RWPE2 (cell line): ENCODE measurements around the gene NPLOC4.
"Not testable (repeated sequence)": the region's sequence is repeated elsewhere in the genome, so short reads cannot be mapped to it uniquely, and the experiment has no call there.

Experiments used
- ATAC-seq: fragments of 200-7000 bp; cut with Tn5 transposase; 3 replicates; pipeline ENCODE4 v1.9.1; 2021; ENCODE audit warnings: low read depth
- DNase-seq: peaks from one replicate; pipeline ENCODE4 v3.0.0-alpha.2; 2020; ENCODE audit warnings: low spot score
- H3K27ac ChIP-seq: fragments of 450-650 bp; 2 replicates; pipeline ENCODE4 v1.5.1; 2017; ENCODE audit warnings: mild to moderate bottlenecking; ENCODE audit not compliant: poor library complexity, severe bottlenecking
- H3K27me3 ChIP-seq: fragments of 250-450 bp; sonication (Bioruptor Pico); 2 replicates; pipeline ENCODE4 v1.5.1; 2021; ENCODE audit warnings: mild to moderate bottlenecking, moderate library complexity; ENCODE audit not compliant: insufficient read depth, poor library complexity, severe bottlenecking
- H3K36me3 ChIP-seq: fragments of 250-450 bp; sonication (Bioruptor Pico); 2 replicates; pipeline ENCODE4 v1.5.1; 2020; ENCODE audit warnings: low read depth, mild to moderate bottlenecking, moderate library complexity
- H3K4me1 ChIP-seq: fragments of 250-450 bp; sonication (Bioruptor Pico); 2 replicates; pipeline ENCODE4 v1.5.1; 2021; ENCODE audit warnings: mild to moderate bottlenecking, moderate library complexity; ENCODE audit not compliant: insufficient read depth, poor library complexity, severe bottlenecking
- H3K4me3 ChIP-seq: fragments of 250-450 bp; sonication (Bioruptor Pico); 2 replicates; pipeline ENCODE4 v1.5.1; 2021; ENCODE audit warnings: mild to moderate bottlenecking, moderate library complexity; ENCODE audit not compliant: severe bottlenecking
- H3K9me3 ChIP-seq: fragments of 250-450 bp; sonication (Bioruptor Pico); 2 replicates; pipeline ENCODE4 v1.5.1; 2021; ENCODE audit warnings: mild to moderate bottlenecking, moderate library complexity; ENCODE audit not compliant: severe bottlenecking
- TF ChIP-seq, protein P1 (sequence below): fragments of 450-650 bp; IDR thresholded peaks from one replicate; pipeline ENCODE4 v1.5.1; 2017; ENCODE audit warnings: mild to moderate bottlenecking, moderate library complexity; ENCODE audit not compliant: poor library complexity, severe bottlenecking

The NPLOC4 gene

DNA sequence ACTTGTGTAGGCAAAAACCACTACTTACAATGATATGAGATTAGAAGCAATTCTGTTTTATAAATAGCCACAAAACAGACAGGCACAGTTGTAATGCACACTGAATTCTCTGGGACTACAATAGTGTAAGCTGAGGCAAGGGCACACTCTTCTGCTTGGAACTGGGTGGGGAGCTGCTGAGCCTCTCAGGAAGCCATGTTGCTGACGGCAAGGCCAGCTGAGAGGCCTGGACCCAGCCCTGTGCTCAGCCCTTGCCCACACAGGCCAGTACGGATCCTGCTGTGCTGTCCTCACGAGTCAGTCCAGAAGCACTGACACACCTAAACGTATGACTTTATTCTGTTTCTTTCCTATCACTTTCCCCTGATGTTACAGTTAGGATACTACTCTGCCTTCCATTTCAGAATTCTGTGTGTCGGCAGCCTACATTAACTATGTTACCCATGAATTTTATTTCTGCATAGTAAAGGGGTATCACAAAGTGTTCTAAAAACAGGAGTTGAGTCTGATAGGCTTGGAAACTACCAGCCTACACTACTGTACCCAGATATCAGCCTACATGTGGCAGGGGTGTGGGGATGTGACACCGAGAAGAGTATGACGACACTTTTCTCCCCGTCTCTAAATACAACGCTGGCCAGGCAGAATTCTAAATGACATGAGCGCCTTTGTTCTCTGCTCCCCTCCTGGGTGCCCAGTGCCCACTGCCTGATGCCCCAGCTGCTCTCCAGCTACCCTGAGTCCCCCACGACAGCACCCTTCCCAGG, 43.6 kb downstream of the NPLOC4 start:
- H3K27me3 ChIP-seq = no peaks in the 10 kb centered on the region
- ATAC-seq (no peak), DNase-seq (no peak)
- H3K4me1 ChIP-seq = no peaks in the 10 kb centered on the region
- H3K36me3 ChIP-seq = peaks cover 98% of the 10 kb centered on the region
- H3K4me3 ChIP-seq = no peak overlapping the region
- H3K9me3 ChIP-seq = no peaks in the 10 kb centered on the region
- no peak overlapping the region for H3K27ac ChIP-seq
- TF ChIP-seq, protein P1, sequence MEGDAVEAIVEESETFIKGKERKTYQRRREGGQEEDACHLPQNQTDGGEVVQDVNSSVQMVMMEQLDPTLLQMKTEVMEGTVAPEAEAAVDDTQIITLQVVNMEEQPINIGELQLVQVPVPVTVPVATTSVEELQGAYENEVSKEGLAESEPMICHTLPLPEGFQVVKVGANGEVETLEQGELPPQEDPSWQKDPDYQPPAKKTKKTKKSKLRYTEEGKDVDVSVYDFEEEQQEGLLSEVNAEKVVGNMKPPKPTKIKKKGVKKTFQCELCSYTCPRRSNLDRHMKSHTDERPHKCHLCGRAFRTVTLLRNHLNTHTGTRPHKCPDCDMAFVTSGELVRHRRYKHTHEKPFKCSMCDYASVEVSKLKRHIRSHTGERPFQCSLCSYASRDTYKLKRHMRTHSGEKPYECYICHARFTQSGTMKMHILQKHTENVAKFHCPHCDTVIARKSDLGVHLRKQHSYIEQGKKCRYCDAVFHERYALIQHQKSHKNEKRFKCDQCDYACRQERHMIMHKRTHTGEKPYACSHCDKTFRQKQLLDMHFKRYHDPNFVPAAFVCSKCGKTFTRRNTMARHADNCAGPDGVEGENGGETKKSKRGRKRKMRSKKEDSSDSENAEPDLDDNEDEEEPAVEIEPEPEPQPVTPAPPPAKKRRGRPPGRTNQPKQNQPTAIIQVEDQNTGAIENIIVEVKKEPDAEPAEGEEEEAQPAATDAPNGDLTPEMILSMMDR = no peak

DNA sequence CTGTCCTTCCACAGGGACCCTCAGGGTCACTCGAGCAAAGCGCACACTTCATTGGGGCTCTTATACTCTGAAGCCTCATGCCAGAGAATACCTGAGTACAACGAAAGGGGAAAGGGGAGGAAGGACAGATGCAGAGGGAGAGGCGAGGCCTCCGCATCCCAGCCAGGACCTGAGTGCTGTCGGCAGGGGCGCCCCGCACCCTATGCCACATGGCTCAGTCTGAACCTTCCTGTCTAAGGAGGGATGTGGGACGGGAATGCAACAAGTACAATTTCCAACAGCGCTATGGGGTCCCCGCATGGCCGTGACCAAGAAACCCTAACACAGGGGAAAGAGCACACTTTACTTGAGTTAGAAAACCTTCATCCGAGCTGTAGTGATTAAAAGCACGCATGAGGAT, 44.9 kb downstream of the NPLOC4 start:
- peaks cover 95% of the 10 kb centered on the region for H3K36me3 ChIP-seq
- H3K9me3 ChIP-seq = no peaks in the 10 kb centered on the region
- no peak for DNase-seq
- H3K27me3 ChIP-seq = no peaks in the 10 kb centered on the region
- no peak overlapping the region for H3K4me3 ChIP-seq
- H3K4me1 ChIP-seq = no peaks in the 10 kb centered on the region
- no peak for ATAC-seq
- TF ChIP-seq, protein P1 = no peak
- no peak overlapping the region for H3K27ac ChIP-seq

DNA sequence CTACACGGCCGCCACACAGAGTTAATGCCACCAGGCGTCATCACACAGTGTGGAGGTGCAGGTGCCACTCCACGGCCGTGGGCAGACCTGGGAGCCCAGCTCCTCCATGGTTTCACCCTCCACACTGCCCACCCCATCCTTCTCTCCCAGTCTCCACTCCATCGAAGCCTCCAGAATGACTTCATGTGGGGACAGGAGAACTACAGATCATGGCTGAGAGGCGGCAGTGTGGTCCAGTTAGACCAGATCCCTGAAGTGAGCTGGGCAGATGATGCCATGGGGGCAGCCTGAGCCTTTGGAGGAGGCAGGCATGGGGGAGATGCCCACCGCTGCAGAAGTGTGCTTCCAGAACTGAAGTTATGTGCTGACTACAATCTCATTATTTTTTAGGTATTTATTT, 46.8 kb downstream of the NPLOC4 start:
- Histone ChIP-seq H3K4me3 (no peak overlapping the region), H3K36me3 (peaks cover 96% of the 10 kb centered on the region), H3K4me1 (no peaks in the 10 kb centered on the region), H3K27ac (no peak overlapping the region), H3K27me3 (no peaks in the 10 kb centered on the region), H3K9me3 (no peaks in the 10 kb centered on the region)
- ATAC-seq (no peak), DNase-seq (no peak)
- TF ChIP-seq, protein P1 = no peak

DNA sequence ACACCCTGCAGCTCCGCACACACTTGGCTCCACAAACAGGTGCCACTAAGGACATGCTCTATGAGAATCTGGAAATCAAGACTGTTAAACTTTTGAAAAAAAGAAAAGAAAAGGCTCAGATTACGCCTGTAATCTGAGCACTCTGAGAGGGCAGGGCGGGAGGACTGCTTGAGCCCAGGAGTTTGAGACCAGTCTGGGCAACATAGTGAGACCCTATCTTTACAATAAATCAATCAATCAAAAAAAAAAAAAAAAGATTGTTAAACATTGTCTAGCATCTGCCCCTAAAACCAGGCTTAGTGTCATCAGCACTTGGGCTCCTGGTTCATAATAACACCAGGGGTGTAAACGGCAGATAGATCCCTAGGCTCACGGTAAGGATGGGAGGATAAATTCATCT, 47.3 kb downstream of the NPLOC4 start:
- H3K9me3 ChIP-seq = no peaks in the 10 kb centered on the region
- no peak overlapping the region for H3K4me3 ChIP-seq
- no peaks in the 10 kb centered on the region for H3K4me1 ChIP-seq
- no peaks in the 10 kb centered on the region for H3K27me3 ChIP-seq
- peaks cover 96% of the 10 kb centered on the region for H3K36me3 ChIP-seq
- ATAC-seq (no peak), DNase-seq (no peak)
- no peak overlapping the region for H3K27ac ChIP-seq
- TF ChIP-seq, protein P1 = no peak

DNA sequence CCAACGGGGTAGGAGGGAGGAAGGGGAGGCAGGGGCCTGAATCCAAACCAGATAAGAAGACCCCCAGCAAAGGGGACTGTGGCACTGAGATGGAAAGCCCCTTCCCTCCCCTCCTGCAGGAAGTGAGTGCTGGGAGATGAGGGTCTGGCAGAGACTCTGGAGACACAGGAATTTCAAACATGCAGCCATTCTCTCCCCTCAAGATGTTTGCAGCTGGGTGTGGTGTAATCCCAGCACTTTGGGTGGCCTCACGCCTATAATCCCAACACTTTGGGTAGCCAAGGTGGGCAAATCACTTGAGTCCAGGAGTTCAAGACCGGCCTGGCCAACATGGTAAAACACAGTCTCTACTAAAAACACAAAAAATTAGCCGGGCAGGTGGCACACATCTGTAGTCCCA, 50.8 kb downstream of the NPLOC4 start:
- H3K27ac ChIP-seq = no peak overlapping the region
- no peak for DNase-seq
- ATAC-seq = no peak
- no peaks in the 10 kb centered on the region for H3K9me3 ChIP-seq
- TF ChIP-seq, protein P1 = no peak
- H3K4me3 ChIP-seq = no peak overlapping the region
- peaks cover 91% of the 10 kb centered on the region for H3K36me3 ChIP-seq
- no peaks in the 10 kb centered on the region for H3K27me3 ChIP-seq
- no peaks in the 10 kb centered on the region for H3K4me1 ChIP-seq

DNA sequence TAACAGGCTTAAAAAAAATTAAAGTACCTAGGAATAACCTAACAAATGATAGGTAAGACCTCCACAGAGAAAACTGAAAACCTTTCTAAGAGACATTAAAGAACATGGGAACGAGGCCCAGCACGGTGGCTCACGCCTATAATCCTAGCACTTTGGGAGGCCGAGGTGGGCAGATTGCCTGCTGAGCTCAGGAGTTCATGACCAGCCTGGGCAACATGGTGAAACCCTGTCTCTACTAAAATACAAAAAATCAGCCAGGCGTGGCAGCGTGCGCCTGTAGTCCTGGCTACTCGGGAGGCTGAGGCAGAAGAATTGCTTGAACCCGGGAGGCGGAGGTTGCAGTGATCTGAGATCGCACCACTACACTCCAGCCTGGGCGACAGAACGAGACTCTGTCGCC, 52.1 kb downstream of the NPLOC4 start:
- not testable (repeated sequence) for H3K4me1 ChIP-seq, H3K27ac ChIP-seq, H3K27me3 ChIP-seq, DNase-seq, H3K4me3 ChIP-seq, ATAC-seq, H3K9me3 ChIP-seq
- H3K36me3 ChIP-seq = peaks cover 77% of the 10 kb centered on the region
